HG03139 (cell line): ENCODE data around the gene PRKAB1.

Experiments used
- ATAC-seq: cut with Tn5 transposase; IDR thresholded peaks from one replicate; pipeline ENCODE4 v1.9.1; 2021; ENCODE audit not compliant: unreplicated experiment

The PRKAB1 gene

DNA sequence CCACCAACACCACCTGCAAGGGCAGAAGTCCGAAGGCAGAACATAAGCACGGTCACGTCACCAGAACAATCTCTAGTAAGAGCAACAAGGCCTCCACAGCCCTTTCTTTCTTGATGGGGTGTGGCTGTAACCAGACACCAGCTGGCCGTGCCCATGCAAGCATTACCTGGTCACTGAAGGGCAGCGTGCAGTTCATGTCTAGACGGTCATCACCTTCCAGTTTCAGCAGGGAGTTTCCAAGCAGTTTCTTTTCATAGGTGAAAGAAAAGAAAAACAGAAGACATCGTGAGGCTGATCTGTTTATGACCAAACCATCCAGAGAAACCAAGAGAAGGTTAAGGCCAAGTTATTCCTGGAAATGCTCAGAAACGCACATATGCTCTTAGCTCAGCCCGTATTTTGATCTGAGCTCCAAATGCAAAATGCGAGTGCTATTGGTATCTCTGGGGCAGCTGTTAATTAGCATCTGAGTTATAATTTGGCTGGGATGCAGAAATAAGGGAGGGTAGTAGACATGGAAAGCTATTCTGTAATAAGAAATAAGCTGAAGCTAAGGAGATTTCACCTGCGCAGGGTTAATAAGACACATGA lies 42.5 kb downstream of the PRKAB1 start:
- no peak for ATAC-seq

- no peak for ATAC-seq
Measured at GRCh38 chr12:119710965-119711551, 43.1 kb downstream of the PRKAB1 start.

GRCh38 chr12:119711693-119712092 lies 43.8 kb downstream of the PRKAB1 start:
- ATAC-seq: no peak

GRCh38 chr12:119712721-119713120 lies 44.8 kb downstream of the PRKAB1 start:
- no peak for ATAC-seq

DNA sequence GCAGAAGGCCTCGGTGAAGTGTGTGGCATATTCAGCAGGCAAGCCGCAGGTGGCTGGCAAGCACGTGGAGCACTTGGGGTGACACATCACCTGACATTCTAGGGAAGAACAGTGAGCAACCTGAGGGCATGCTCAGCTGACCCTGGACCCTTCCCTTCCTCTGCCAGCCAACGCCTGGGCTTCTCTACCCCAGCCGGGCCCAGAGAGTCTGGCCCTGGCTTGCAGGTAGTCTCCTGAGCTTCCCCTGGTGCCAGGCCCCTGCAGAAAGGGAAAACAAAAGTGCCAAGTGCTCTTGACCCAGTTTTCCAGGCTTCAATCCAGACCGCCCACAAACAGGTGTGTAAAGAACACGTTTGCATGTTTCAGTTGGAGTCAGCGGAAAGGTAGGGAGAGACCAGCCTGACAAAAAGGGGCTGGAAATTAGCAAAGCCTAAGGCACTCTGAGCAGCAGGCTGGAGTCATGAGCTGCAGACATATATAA lies 45.7 kb downstream of the PRKAB1 start:
- no peak for ATAC-seq

DNA sequence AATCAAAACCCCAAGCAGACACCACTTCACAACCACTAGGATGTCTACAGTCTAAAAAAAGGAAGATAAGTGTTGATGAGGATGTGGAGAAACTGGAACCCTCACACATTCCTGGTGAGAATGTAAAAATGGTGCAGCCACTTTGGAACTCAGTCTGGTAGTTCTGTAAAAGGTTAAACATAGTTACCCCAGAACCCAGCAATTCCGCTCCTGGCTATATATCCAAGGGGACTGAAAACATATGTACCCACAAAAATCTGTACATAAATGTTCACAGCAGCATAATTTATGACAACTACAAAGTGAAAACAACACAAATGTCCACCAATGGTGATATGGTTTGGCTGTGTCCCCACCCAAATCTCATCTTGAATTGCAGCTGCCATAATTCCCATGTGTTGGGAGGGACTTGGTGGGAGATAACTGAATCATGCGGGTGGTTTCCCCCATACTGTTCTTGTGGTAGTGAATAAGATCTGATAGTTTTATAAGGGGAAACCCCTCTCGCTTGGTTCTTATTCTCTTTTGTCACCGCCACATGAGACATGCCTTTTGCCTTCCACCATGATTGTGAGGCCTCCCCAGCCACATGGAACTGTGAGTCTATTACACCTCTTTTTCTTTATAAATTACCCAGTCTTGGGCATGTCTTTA lies 46.8 kb downstream of the PRKAB1 start:
- ATAC-seq: no peak

DNA sequence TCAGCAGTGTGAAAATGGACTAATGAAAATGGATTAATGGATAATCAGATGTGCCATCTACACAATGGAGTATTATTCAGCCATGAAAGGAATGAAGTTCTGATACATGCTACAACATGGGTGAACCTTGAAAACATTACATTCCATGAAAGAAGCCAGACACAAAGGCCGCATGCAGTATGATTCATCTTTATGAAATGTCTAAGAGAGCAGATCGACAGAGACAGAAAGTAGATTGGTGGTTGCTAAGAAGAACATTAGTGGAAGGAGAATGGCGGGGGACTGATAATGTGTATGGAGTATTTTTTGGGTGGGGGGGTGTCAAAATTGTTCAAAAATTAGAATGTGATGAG lies 47.3 kb downstream of the PRKAB1 start:
- no peak for ATAC-seq

- no peak for ATAC-seq
Measured at GRCh38 chr12:119718141-119718540, 50.2 kb downstream of the PRKAB1 start.

GRCh38 chr12:119720349-119720748 lies 52.4 kb downstream of the PRKAB1 start:
- ATAC-seq: no peak

DNA sequence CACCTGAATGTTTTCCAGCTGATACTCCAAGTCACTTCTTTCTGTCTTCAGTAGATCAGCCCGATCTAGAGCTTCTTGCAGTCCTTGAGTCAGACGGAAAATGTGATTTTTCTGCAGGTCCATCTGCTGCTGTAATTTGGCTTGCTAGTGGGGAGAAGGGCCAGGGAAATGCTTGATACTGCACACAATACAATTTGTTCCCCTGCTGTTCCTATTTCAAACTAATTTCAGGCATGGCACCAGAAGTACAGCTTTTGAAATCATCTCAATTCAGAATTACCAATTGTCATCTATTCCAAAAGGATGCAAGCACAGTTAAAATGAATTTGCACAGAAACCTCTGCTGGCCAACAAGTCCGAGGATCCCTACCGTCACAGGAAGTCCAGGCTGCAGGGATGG lies 53.4 kb downstream of the PRKAB1 start:
- ATAC-seq: no peak

DNA sequence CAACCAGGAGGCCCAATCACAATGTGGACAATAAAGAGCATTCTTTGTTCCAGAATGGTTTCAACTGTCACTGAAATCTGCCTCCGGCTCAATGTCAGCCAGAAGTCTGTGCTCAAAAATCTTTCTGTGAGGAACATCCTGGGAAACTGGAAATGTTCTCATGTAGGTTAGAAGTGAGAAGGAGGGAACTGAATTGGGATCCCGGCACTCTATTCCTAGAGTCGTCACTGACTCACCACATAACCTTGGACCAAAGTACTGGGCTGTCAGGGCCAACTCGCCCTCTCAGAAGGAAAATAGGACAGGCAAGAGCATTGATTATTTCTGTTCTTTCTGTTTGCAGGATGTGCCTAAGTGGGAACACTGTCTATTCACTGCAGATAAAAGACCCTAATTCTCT lies 57.6 kb downstream of the PRKAB1 start:
- ATAC-seq: no peak

DNA sequence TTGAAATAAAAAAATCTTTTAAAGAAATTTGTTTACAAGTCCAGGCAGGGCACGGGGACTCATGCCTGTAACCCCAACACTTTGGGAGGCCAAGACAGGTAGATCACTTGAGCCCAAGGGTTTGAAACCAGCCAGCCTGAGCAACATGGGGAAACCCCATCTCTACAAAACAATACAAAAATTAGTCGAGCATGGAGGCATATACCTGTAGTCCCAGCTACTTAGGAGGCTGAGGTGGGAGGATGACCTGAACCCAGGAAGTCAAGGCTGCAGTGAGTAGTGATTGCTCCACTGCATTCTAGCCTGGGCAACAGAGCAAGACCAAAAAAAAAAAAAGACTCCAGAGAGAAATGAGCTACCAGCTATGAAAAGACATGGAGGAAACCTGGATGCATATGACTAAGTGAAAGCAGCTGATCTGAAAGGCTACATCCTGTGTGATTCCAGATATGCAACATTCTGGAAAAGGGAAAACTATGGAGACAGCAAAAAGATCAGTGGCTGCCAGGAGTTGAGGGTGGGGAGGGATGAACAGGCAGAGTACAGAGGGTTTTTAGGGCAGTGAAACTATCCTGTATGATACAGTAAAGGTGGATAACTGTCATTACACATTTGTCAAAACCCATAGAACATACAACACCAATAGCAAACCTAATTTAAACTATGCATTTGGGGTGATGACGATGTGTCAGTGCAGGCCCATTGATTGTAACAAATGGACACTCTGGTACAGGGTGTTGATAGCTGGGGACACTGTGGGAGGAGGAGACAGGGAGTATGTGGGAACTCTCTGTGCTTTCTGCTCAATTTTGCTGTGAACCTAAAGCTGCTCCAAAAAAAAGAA lies 59.9 kb downstream of the PRKAB1 start:
- no peak for ATAC-seq

DNA sequence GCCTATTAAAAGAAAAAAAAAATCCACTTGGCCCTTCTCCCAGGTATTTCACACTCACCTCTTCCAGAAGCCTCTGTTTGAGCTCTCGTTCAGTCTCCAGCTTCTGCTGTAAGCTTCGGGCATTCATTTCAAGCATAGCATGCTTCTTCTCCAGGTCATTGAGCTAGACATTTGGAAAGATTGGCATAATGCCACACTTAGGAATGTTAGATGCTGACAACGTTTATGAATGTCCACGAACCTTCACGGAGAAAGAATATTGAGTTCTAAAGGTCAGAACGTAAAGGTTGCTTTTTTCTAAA lies 60.5 kb downstream of the PRKAB1 start:
- ATAC-seq: no peak

DNA sequence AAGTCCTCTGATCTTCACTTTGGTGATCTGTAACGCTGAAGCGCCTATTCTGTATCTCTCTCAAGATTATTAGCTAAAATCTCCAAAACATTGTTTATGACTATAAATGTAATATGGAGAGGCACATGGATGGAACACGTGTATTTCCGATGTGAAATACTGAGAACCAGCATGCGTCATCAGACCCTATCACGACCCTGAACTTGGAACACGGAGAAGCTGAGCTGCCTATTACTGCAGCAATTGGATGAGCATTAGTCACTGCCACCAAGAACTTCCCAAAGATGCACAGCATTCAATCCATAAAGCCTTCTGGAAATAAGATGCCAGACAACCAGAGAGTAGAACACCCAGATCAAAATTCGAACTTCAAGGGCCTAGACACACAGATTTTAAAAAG lies 61.9 kb downstream of the PRKAB1 start:
- no peak for ATAC-seq

DNA sequence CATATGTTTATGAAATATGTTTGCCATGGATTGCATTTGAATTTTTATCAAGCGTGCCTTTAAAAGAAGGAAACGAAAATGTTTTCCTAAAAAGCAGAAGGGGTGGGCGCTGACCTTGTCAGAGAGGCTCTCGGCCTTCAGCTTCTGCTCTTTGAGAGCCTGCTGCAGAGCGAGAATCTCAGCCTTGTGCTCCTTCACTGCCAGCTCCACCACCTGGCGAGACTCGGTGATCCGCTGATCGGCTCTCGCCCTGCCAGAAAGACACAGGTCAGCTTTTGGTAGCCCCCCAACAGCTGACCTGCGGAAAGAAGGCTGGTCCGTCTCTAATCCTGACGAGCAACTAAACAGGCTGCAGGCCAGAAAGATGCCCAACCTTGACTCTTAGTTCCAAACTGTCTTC lies 62.4 kb downstream of the PRKAB1 start:
- ATAC-seq: no peak
